NT2/D1 (cell line): ENCODE measurements around the gene CELF2.

Experiments
- DNase-seq: peaks from one replicate; pipeline ENCODE4 v3.0.0-alpha.2; 2011; ENCODE audit warnings: low read depth, low spot score
- H3K27me3 ChIP-seq: 2 replicates; pipeline ENCODE4 v1.6.0; 2011; ENCODE audit warnings: mild to moderate bottlenecking; ENCODE audit not compliant: insufficient read length, insufficient read depth
- H3K36me3 ChIP-seq: 2 replicates; pipeline ENCODE4 v1.6.1; 2011; ENCODE audit warnings: mild to moderate bottlenecking, low read length, mixed read lengths; ENCODE audit not compliant: insufficient read depth, insufficient read length
- H3K4me1 ChIP-seq: 2 replicates; pipeline ENCODE4 v1.5.1; 2011; ENCODE audit not compliant: insufficient read depth, insufficient read length
- H3K4me3 ChIP-seq: 2 replicates; pipeline ENCODE4 v1.5.1; 2011; ENCODE audit warnings: low read depth; ENCODE audit not compliant: insufficient read length
- H3K9ac ChIP-seq: 2 replicates; pipeline ENCODE4 v1.6.0; 2011; ENCODE audit warnings: low read depth; ENCODE audit not compliant: insufficient read length
- H3K9me3 ChIP-seq: 2 replicates; pipeline ENCODE4 v1.5.1; 2011; ENCODE audit warnings: mild to moderate bottlenecking, low read length; ENCODE audit not compliant: insufficient read depth
- SUZ12 ChIP-seq: IDR thresholded peaks from 2 replicates; pipeline ENCODE4 v1.6.1; 2011; ENCODE audit not compliant: insufficient read length, insufficient read depth; ENCODE audit errors: extremely low read depth
- YY1 ChIP-seq: IDR thresholded peaks from 2 replicates; pipeline ENCODE4 v1.6.1; 2011; ENCODE audit not compliant: insufficient read length, insufficient read depth
- ZNF274 ChIP-seq: IDR thresholded peaks from 2 replicates; pipeline ENCODE4 v1.6.1; 2011; ENCODE audit warnings: mild to moderate bottlenecking, low read depth, low read length

CELF2 gene

DNA sequence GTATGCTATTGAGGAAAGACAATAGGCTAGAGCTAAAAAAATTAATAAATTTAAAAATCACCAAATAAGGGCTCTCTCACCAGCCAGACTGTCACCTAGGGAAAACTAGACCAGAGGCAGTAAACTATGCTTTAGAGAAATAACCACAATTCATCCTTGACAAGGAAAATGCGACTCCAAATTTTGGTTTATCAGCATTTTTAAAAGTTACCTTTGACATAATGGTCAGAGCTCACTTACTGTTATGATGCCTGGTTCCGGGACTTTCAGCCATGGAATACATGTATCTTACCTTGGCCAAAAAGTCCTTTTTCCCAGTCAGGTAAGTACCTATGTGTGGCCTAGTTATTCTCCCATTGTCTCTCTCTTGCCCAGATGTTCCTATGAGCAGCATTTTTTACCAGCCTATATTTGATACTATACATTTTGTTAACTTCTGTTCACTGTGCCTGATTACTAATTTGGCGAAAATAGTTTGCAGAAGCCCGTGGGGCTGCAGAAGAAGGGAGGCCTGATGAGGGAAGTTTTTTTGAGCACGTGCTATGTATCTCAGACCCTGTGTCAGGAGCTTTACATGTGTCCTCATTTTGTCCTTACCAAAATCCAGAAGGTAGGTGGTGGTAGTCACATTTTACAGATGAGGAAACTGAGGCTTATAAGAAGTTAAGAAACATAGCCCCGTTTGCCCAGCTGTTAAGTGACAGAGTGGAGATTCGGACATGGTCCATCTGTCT is 149.7 kb downstream of the CELF2 start:
- TF ChIP-seq YY1 (no peak), ZNF274 (no peak), SUZ12 (no peak)
- H3K9me3 ChIP-seq: no peaks in the 10 kb centered on the region
- no peak overlapping the region for H3K4me3 ChIP-seq
- DNase-seq: no peak
- H3K4me1 ChIP-seq: no peaks in the 10 kb centered on the region
- no peaks in the 10 kb centered on the region for H3K27me3 ChIP-seq
- no peak overlapping the region for H3K9ac ChIP-seq
- H3K36me3 ChIP-seq: no peaks in the 10 kb centered on the region

DNA sequence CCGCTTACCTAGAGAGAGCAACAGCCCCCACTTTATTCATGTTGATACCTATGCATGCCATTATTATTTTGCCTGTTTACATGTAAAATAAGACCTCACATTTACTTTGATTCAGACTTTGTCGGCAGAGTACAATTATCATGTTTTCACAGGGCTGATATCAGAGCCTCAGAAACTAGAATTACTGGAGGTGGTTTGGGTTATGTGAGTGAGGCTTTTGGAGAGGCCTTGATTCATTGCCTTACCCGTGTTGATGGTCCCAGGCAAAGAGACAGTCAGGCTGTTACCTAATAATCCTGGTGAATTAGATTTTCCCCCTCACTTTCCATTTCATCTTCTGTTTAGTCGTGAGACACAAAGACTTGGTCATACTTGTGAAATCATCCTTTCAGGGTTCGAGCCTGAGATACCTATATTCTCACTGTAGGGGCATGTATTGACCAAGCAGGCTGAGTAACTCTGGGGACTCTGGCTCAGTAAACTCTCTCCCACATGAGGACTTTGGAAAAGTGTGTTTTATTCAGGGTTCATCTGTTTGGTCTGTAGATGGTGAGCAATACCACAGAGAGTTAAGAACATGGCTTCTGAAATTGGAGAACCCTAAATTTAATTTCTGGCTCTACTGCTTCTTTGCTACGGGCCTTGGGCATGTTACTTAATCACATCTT is 150.9 kb downstream of the CELF2 start:
- no peaks in the 10 kb centered on the region for H3K27me3 ChIP-seq
- DNase-seq: no peak
- no peaks in the 10 kb centered on the region for H3K4me1 ChIP-seq
- no peaks in the 10 kb centered on the region for H3K36me3 ChIP-seq
- no peak overlapping the region for H3K4me3 ChIP-seq
- TF ChIP-seq SUZ12 (no peak), YY1 (no peak), ZNF274 (no peak)
- no peaks in the 10 kb centered on the region for H3K9me3 ChIP-seq
- H3K9ac ChIP-seq: no peak overlapping the region

DNA sequence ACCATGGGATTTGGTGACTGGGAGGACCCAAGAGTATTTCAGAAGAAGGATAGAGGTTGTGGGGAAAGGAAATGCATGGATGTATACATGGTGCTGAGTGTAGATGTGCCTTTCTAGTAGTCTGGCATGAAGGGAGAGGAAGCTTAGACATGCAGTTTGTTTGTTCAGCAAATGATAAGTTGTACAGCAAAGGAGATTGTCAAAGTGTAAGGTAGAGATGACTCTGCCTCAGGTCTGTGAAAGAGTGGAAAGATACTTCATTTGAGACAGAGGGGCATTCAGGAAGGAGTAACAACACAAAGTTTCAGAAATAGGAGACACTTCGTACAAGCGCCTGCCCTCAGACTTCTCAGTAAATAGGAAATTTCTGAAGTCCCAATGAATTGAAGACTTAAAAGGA is 152.3 kb downstream of the CELF2 start:
- no peak for DNase-seq
- Histone ChIP-seq H3K9me3 (no peaks in the 10 kb centered on the region), H3K36me3 (no peaks in the 10 kb centered on the region), H3K4me1 (no peaks in the 10 kb centered on the region), H3K4me3 (no peak overlapping the region), H3K9ac (no peak overlapping the region), H3K27me3 (no peaks in the 10 kb centered on the region)
- TF ChIP-seq ZNF274: no peak
- TF ChIP-seq SUZ12: no peak
- no peak for TF ChIP-seq YY1

DNA sequence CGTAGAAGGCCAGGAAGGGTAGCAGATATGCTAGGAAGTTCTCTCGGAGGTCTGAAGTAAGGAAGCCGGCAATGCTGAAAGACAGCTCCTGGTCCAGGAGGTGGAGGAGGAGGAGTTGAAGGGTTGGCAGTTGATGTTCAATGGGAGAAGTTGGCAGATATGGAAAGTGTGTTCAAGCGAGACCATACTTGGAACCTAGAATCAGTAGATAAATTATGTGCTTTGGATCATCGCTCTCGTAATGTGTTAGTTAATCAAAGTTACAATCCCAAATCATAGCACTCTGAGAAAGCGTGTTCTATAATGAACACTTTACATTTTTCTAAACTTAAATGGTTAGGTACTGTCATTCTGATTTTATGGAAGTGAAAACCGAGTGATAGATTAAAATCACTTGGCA is 152.9 kb downstream of the CELF2 start:
- Histone ChIP-seq H3K36me3 (no peaks in the 10 kb centered on the region), H3K27me3 (no peaks in the 10 kb centered on the region), H3K4me1 (no peaks in the 10 kb centered on the region), H3K9ac (no peak overlapping the region), H3K4me3 (no peak overlapping the region), H3K9me3 (no peaks in the 10 kb centered on the region)
- no peak for DNase-seq
- TF ChIP-seq ZNF274: no peak
- no peak for TF ChIP-seq YY1
- TF ChIP-seq SUZ12: no peak

DNA sequence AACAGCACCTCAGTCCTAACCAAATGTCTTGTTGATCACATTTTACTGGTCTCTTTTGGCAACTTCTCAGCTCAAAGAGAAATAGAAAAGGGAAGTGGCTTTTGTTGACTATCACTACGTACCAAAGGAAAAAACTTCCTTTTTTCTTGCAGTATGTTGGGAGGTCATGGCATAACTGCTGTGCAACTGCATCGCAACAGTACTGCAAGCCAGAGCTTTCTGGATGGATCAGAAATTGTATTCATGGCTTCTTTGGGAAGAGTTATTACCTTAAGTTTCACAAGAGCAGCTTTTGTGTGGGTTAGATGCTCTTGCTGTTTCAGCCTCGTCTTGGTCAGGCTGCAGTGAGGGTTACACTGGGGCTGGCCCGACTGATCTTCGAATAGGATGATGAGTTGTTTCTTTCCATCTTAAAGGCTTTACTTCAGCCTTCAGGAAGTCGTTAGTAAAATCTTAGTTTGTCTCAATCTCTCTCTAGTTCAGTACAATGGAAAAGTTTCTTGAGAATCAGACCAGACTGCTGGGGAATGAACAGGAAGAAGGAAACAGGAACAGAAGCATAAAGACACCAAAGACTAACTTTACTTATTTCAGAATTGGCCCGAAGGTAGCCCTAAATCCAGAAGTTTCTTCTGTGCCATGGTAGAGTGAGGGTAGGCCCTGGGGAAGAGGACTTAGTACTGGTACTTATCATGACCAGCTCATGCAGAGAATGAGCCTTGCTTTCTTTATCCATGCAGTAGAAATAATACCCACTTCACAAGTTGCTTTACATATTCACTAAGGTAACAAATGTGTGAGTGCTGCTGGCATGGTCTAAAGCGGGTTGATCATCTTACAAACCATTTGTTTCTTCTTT is 153.6 kb downstream of the CELF2 start:
- H3K4me1 ChIP-seq: no peaks in the 10 kb centered on the region
- no peak for DNase-seq
- H3K36me3 ChIP-seq: no peaks in the 10 kb centered on the region
- no peaks in the 10 kb centered on the region for H3K9me3 ChIP-seq
- no peak overlapping the region for H3K9ac ChIP-seq
- no peak for TF ChIP-seq SUZ12
- TF ChIP-seq ZNF274: no peak
- TF ChIP-seq YY1: no peak
- H3K4me3 ChIP-seq: no peak overlapping the region
- H3K27me3 ChIP-seq: no peaks in the 10 kb centered on the region

DNA sequence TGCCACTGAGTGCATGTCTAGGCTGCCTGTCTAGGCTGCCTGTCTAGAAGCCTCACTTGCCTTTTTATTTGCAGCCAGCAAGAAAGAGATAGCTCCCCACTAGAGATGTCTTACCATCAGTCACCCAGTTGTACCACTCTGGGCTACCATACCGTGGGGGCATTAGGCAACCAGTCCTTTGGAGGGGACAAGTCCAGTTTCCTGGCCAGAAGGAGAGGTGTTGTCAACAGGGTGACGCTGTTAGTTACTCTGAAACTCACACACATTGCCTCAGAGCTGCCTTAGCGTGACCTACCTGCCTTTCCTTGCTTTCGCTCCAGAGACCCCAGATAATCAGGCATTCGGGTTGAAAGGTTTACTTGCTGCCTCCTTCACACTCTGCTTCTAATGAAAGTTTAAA is 155.4 kb downstream of the CELF2 start:
- Histone ChIP-seq H3K4me3 (no peak overlapping the region), H3K4me1 (no peaks in the 10 kb centered on the region)
- TF ChIP-seq ZNF274: no peak
- no peak for TF ChIP-seq YY1
- TF ChIP-seq SUZ12: no peak

DNA sequence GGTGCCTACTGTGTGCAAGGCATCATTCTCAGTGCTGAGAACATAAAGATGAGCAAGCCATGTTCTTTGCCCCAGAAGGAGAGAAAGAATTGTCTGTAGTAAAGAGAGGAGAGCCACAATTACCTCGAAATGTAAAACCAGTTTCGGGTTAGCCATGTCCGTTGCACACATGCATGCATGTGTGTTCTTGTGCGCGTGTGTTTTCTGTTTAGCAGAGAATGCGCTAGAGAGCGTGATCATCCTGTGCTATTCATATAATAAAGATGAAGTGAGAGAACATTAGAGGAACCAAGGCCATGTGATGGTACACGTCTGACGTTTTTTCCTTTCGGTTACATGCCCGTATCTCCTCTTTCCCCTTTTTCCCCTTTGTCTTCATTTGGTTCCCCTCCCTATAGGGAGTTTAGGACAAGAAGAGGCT is 158.2 kb downstream of the CELF2 start:
- H3K9me3 ChIP-seq: no peaks in the 10 kb centered on the region
- no peaks in the 10 kb centered on the region for H3K4me1 ChIP-seq
- no peaks in the 10 kb centered on the region for H3K36me3 ChIP-seq
- TF ChIP-seq SUZ12 (no peak), YY1 (no peak), ZNF274 (no peak)
- no peaks in the 10 kb centered on the region for H3K27me3 ChIP-seq
- DNase-seq: no peak
- H3K9ac ChIP-seq: no peak overlapping the region
- no peak overlapping the region for H3K4me3 ChIP-seq

More for the DNA sequence above, 155.4 kb downstream of the CELF2 start:
- Histone ChIP-seq H3K9me3 (no peaks in the 10 kb centered on the region), H3K27me3 (no peaks in the 10 kb centered on the region), H3K9ac (no peak overlapping the region), H3K36me3 (no peaks in the 10 kb centered on the region)
- no peak for DNase-seq
